AG04450 (cell line): Measurements from ENCODE around the gene HIP1. TPM values are rescaled to one million over a fixed set of nuclear protein-coding genes. Genes with fewer than 3 reads are reported as not detected.

ENCODE experiments used
- CTCF ChIA-PET: fragments of 300-600, 350-600 bp; formaldehyde crosslinking; extraction: SDS; loops from one replicate; lab custom pipeline; 2022; ENCODE audit warnings: antibody characterized with exemption, inconsistent platforms; lab: Charles Lee
- POLR2A ChIA-PET: fragments of 350-600 bp; formaldehyde crosslinking; extraction: SDS; loops from one replicate; lab custom pipeline; 2021; ENCODE audit warnings: antibody characterized with exemption, inconsistent platforms; lab: Yijun Ruan, JAX
- DNase-seq: peaks from one replicate; pipeline ENCODE4 v3.0.0-alpha.2; 2011; ENCODE audit warnings: low read depth, low spot score
- H3K27ac ChIP-seq: one replicate; pipeline ENCODE4 v1.5.1; 2012; ENCODE audit warnings: low read depth, low read length, control low read depth
- H3K27me3 ChIP-seq: one replicate; pipeline ENCODE4 v1.6.0; 2012; ENCODE audit warnings: low read length; ENCODE audit not compliant: control insufficient read depth, insufficient read depth
- H3K4me3 ChIP-seq: 2 replicates; pipeline ENCODE4 v1.5.1; 2011; ENCODE audit warnings: mild to moderate bottlenecking, low read depth, low read length, control low read depth
- H3K9me3 ChIP-seq: 2 replicates; pipeline ENCODE4 v1.5.1; 2012; ENCODE audit warnings: low read length; ENCODE audit not compliant: control insufficient read depth, insufficient read depth
- polyA plus RNA-seq: library from polyadenylated mRNA; depleted of rRNA; stranded (reverse); fragments of >200 nt; gene quantifications from 2 replicates; pipeline ENCODE4 v1.2.3, GENCODE V29; 2011
- TF ChIP-seq, protein P1 (sequence below): IDR thresholded peaks from 2 replicates; pipeline ENCODE4 v1.5.1; 2011; ENCODE audit warnings: low read depth, low read length, control low read depth, inconsistent platforms

Gene HIP1
- polyA plus RNA-seq, 1 experiment: 13.7 TPM

DNA sequence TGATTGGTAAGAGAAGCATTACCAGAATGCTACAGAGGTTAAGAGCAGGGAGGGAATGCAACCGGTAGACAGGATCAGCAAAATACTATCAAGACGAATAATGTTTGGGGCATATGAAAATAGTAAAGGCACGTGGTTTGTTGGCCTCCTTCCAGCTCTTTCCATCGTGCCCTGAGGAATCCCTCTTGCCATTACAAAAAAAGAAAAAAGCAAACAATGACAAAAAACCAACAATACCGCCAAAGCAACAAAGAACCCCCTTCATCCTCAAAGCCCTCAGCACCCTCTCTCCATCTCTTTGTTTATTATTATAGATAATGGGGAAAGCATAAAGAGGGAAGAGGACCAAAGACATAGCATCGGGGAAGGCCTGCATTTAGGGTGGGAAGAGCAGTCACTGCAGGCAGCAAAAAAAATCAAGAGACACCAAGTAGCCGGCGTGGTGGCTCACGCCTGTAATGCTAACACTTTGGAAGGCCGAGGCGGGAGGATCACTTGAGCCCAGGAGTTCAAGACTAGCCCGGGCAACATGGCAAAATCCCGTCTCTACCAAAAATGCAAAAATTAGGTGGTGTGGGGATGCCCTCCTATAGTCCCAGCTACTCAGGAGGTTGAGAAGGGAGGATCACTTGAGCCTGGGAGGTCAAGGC lies 78.0 kb downstream of the HIP1 start:
- H3K9me3 ChIP-seq: no peaks in the 10 kb centered on the region
- CTCF ChIA-PET: no interaction called here
- DNase-seq: no peak
- H3K4me3 ChIP-seq: no peak overlapping the region
- H3K27me3 ChIP-seq: no peaks in the 10 kb centered on the region
- H3K27ac ChIP-seq: no peak overlapping the region
- TF ChIP-seq, protein P1, sequence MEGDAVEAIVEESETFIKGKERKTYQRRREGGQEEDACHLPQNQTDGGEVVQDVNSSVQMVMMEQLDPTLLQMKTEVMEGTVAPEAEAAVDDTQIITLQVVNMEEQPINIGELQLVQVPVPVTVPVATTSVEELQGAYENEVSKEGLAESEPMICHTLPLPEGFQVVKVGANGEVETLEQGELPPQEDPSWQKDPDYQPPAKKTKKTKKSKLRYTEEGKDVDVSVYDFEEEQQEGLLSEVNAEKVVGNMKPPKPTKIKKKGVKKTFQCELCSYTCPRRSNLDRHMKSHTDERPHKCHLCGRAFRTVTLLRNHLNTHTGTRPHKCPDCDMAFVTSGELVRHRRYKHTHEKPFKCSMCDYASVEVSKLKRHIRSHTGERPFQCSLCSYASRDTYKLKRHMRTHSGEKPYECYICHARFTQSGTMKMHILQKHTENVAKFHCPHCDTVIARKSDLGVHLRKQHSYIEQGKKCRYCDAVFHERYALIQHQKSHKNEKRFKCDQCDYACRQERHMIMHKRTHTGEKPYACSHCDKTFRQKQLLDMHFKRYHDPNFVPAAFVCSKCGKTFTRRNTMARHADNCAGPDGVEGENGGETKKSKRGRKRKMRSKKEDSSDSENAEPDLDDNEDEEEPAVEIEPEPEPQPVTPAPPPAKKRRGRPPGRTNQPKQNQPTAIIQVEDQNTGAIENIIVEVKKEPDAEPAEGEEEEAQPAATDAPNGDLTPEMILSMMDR: no peak
- POLR2A ChIA-PET: no interaction called here

DNA sequence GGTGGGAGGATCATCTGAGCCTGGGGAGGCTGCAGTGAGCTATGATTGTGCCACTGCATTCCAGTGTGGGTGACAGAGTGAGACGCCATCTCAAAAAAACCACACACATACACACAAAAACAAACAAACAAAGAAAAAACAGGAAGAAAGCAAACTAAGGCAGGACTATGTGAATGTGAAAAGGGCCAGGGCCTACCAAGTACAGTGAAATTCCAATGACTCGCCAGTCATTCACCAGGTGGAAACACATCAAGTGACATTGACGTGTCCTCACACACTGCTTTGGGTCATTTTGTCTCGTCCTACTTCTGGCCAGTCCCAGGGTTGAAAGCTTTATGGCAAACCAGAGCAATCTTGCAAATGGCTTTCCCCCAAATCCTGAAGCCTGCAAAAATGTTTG lies 79.9 kb downstream of the HIP1 start:
- no peaks in the 10 kb centered on the region for H3K27me3 ChIP-seq
- no peak overlapping the region for H3K27ac ChIP-seq
- TF ChIP-seq, protein P1: no peak
- CTCF ChIA-PET: no interaction called here
- H3K9me3 ChIP-seq: no peaks in the 10 kb centered on the region
- POLR2A ChIA-PET: no interaction called here
- H3K4me3 ChIP-seq: no peak overlapping the region
- DNase-seq: no peak

DNA sequence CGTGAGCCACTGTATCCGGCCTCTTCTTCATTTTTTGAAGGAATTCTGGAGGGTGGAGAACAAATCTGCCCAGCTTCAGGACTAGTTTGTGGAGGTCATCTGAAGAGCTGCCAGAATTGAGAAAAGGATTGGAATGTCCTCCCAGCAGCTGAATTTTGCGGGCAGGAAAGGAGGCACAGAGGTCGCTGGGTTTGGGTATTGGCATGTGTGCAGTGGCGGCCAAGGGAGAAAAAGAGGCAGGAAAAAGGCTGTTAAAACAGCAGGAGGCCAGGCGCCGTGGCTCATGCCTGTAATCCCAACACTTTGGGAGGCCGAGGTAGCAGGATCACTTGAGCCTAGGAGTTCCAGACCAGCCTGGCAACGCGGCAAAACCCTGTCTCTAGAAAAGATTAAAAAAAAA lies 80.4 kb downstream of the HIP1 start:
- TF ChIP-seq, protein P1: no peak
- DNase-seq: no peak
- Histone ChIP-seq H3K27me3 (no peaks in the 10 kb centered on the region), H3K4me3 (no peak overlapping the region), H3K9me3 (no peaks in the 10 kb centered on the region), H3K27ac (no peak overlapping the region)
- ChIA-PET POLR2A (no interaction called here), CTCF (no interaction called here)

DNA sequence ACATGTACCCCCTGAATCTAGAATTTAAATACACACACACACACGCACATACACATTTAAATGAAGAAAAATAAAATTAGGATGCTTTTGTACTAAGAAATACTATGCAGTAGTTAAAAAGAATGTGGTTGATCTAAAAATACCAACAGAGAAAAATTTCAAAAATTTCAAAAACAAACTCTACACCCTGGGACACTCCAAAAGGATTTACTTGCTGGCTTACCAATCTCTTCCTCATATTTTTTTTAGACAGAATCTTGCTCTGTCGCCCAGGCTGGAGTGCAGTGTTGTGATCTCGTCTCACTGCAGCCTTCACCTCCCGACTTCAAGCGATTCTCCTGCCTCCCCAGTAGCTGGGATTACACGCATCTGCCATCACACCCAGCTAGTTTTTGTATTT lies 80.9 kb downstream of the HIP1 start:
- Histone ChIP-seq H3K9me3 (no peaks in the 10 kb centered on the region), H3K4me3 (no peak overlapping the region), H3K27ac (no peak overlapping the region), H3K27me3 (no peaks in the 10 kb centered on the region)
- CTCF ChIA-PET: no interaction called here
- no peak for DNase-seq
- POLR2A ChIA-PET: no interaction called here
- TF ChIP-seq, protein P1: no peak

DNA sequence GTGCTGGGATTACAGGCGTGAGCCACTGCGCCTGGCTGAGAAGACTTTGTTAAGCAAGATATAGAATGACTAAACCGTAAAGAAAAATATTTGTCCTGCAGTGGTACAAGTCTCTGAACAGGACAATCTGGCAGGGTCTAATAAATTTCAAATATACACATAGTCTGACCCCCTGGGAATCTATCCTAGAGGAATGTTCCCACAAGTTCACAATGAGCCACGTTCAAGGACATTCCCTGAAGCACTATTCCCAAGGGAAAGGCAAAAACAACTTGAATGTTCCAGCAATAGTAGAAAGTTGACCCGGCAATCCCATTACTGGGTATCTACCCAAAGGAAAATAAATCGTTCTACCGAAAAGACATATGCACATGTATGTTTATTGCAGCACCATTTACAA lies 82.0 kb downstream of the HIP1 start:
- Histone ChIP-seq H3K9me3 (no peaks in the 10 kb centered on the region), H3K4me3 (no peak overlapping the region), H3K27ac (no peak overlapping the region), H3K27me3 (no peaks in the 10 kb centered on the region)
- ChIA-PET POLR2A (no interaction called here), CTCF (no interaction called here)
- DNase-seq: no peak
- TF ChIP-seq, protein P1: no peak
